Measurements from ENCODE around the gene SFSWAP.

SFSWAP gene

GRCh38 chr12:131848753-131849152 is 137.9 kb downstream of the SFSWAP start:
- no peak for TF ChIP-seq CTCF (IDR thresholded peaks at IDR 0.05; ENCODE audit: low read depth, low read length)
- no peak for DNase-seq (ENCODE audit: extremely low read depth, low read depth)

Data from AG09319 (cell line).